Spleen (tissue), 3 donors: ENCODE results near the gene BRAF.

Experiments
- POLR2A ChIP-seq, 3 donors: fragments of 450-650 bp; IDR thresholded peaks; one replicate each; pipeline ENCODE4 v1.5.1; 2017; ENCODE audit warnings: antibody characterized with exemption in 3 of 3, mild to moderate bottlenecking in 1 of 3
- POLR2AphosphoS5 ChIP-seq, 3 donors: sonication (generic); formaldehyde crosslinking; IDR thresholded peaks; one replicate each; pipeline ENCODE4 v1.5.1; 2017; ENCODE audit warnings: antibody characterized with exemption in 3 of 3

DNA sequence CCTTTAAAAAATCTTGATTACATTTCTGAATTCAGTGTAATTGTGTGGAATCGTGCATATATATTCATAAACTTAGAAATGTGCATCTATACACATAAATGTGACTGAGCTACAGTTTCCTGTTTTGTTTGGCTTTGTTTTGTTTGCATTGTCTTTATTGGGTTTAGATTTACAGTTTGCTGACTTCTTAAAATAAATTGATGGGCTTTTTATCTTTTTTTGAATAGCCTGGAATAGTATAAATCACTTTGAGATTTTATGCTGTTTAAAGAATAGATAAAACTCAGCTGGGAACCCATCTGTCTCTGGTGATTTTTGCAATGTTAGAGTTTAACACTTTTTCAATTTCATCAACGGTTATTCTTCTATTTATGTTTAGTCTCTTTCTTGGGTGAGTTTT is 21.2 kb upstream of the BRAF start:
- TF ChIP-seq POLR2AphosphoS5 (IDR thresholded peaks at IDR 0.05) (no peak), POLR2A (IDR thresholded peaks at IDR 0.05) (no peak)
